ENCODE results near the gene DEFB132.
"Not testable (repeated sequence)": the region's sequence is repeated elsewhere in the genome, so short reads cannot be mapped to it uniquely, and the experiment has no call there.

DEFB132 gene

GRCh38 chr20:219290-220115 is 38.0 kb upstream of the DEFB132 start:
- TF ChIP-seq, protein P1, sequence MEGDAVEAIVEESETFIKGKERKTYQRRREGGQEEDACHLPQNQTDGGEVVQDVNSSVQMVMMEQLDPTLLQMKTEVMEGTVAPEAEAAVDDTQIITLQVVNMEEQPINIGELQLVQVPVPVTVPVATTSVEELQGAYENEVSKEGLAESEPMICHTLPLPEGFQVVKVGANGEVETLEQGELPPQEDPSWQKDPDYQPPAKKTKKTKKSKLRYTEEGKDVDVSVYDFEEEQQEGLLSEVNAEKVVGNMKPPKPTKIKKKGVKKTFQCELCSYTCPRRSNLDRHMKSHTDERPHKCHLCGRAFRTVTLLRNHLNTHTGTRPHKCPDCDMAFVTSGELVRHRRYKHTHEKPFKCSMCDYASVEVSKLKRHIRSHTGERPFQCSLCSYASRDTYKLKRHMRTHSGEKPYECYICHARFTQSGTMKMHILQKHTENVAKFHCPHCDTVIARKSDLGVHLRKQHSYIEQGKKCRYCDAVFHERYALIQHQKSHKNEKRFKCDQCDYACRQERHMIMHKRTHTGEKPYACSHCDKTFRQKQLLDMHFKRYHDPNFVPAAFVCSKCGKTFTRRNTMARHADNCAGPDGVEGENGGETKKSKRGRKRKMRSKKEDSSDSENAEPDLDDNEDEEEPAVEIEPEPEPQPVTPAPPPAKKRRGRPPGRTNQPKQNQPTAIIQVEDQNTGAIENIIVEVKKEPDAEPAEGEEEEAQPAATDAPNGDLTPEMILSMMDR (IDR thresholded peaks at IDR 0.05; ENCODE audit: insufficient read depth, low read length, missing control alignments): no peak
- H3K4me3 ChIP-seq (ENCODE audit: low read depth, low read length): no peak overlapping the region
- no peak for DNase-seq (ENCODE audit: low read depth, low spot score)
- ChIA-PET POLR2A (no interaction called here), CTCF (interaction anchor here (0.5 to 1.1 kb wide), 4 partner anchors 9 to 97 kb away, joined by 3 to 4 read pairs (median 3); no protein-coding TSS in a partner anchor)

GRCh38 chr20:221258-221830 is 36.2 kb upstream of the DEFB132 start:
- CTCF ChIA-PET: no interaction called here
- POLR2A ChIA-PET: no interaction called here
- TF ChIP-seq, protein P1 (IDR thresholded peaks at IDR 0.05; ENCODE audit: insufficient read depth, low read length, missing control alignments): no peak

DNA sequence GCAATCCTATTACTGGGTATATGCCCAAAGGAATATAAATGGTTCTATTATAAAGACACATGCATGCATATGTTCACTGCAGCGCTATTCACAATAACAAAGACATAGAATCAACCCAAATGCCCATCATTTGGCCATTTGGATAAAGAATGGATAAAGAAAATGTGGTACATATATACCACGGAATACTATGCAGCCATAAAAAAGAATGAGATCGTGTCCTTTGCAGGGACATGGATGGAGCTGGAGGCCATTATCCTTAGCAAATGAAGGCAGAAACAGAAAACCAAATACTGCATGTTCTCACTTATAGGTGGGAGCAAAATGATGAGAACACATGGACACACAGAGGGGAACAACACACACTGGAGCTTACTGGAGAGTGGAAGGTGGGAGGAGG is 31.6 kb upstream of the DEFB132 start:
- POLR2A ChIA-PET; DNase-seq (ENCODE audit: low read depth, low spot score); H3K4me3 ChIP-seq (ENCODE audit: low read depth, low read length): not testable (repeated sequence)
- CTCF ChIA-PET: interaction anchor here (1.1 to 3.3 kb wide), 2 partner anchors 18 to 41 kb away, joined by 3 to 8 read pairs; no protein-coding TSS in a partner anchor

More at GRCh38 chr20:221258-221830, 36.2 kb upstream of the DEFB132 start:
- no peak for DNase-seq (ENCODE audit: low read depth, low spot score)
- no peak overlapping the region for H3K4me3 ChIP-seq (ENCODE audit: low read depth, low read length)

DNA sequence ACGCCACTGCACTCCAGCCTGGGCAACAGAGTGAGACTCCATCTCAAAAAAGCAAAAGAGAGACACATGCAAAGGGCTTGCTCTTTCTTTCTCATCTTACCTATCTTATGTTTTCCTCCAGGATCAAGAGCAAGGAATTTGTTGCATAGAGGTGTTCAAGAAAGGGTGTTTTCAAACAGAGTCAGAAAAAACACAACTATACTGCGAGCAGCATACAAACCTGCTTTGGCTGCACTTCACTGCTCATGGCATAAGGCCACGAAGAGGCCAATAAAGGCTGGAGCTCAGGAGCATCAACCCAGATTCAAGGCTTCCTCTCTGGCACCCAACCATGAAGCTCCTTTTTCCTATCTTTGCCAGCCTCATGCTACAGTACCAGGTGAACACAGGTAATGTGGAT is 30.6 kb upstream of the DEFB132 start, which contains the start of gene DEFB129:
Gene DEFB129 (plus strand): TSS at position 301 of the 400 bp plus-strand sequence. CDS start 31 bp downstream, at position 332.
- POLR2A ChIA-PET: no interaction called here
- H3K4me3 ChIP-seq (ENCODE audit: low read depth, low read length): no peak within 1 kb of the TSS
- CTCF ChIA-PET: interaction anchor here (0.9 to 3.3 kb wide), 2 partner anchors 11 to 40 kb away, joined by 3 to 8 read pairs; no protein-coding TSS in a partner anchor
- TF ChIP-seq, protein P1 (IDR thresholded peaks at IDR 0.05; ENCODE audit: insufficient read depth, low read length, missing control alignments): no peak
- no peak for DNase-seq (ENCODE audit: low read depth, low spot score)

DNA sequence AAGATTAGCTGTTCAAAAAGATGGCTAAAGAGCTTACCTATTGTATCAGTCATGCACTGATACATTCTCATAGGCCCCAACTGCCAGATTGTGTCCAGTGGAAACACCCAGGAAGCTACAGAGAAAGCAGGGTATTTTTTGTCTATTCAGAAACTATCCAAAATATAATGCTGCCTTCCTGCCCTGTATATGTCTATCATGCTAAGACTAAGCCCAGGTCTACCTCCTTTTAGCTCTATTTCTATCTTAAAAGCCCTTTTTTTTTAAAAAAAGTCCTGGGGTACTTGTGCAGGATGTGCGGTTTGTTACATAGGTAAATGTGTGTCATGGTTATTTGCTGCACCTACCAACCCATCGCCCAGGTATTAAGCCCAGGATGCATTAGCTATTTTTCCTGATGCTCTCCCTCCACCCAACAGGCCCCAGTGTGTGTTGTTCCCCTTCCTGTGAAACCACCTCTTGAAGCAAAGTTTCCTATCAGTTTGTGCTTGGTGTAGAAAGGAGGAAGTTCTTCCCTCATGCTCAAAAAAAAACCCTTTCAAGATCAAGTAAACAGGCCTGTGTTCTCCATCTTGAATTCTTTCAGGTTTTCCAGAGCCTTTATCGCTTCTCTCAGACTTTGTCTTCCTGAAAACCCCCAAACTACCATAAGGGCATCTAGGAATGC is 30.0 kb upstream of the DEFB132 start:
- ChIA-PET POLR2A (no interaction called here), CTCF (interaction anchor here (0.9 to 1.5 kb wide), 2 partner anchors 8 to 10 kb away, joined by 3 to 4 read pairs; no protein-coding TSS in a partner anchor)
- TF ChIP-seq, protein P1 (IDR thresholded peaks at IDR 0.05; ENCODE audit: insufficient read depth, low read length, missing control alignments): no peak
- no peak overlapping the region for H3K4me3 ChIP-seq (ENCODE audit: low read depth, low read length)
- DNase-seq (ENCODE audit: low read depth, low spot score): no peak

DNA sequence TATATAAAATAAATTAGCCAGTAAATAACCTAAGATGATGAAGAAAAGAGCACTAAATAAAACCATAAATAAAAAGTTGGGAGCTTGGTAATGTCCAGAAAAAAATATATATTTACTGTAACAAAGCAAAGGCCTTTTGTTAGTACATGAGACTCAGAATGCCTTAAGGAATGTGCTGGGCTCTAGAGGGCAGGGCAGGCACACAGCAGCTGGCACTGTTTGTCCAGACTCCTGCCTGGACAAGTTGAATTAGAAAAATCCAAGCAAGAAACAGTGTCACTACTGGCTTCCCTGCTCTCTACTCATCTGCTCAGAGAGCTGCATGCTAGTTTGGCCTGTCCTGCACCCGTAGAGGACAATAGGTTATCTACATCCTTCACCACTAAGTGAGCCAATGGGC is 21.6 kb upstream of the DEFB132 start:
- CTCF ChIA-PET: no interaction called here
- POLR2A ChIA-PET: no interaction called here
- H3K4me3 ChIP-seq (ENCODE audit: low read depth, low read length): no peak overlapping the region
- TF ChIP-seq, protein P1 (IDR thresholded peaks at IDR 0.05; ENCODE audit: insufficient read depth, low read length, missing control alignments): no peak
- DNase-seq (ENCODE audit: low read depth, low spot score): no peak
